Fibroblast of skin of abdomen (primary cell): ENCODE data around the gene SLC26A11.
A peak's percentile ranks its signal among the peaks of the same experiment; 100 is the strongest.
"Not testable (repeated sequence)": the region's sequence is repeated elsewhere in the genome, so short reads cannot be mapped to it uniquely, and the experiment has no call there.

ENCODE experiments used
- DNase-seq: peaks from one replicate; pipeline ENCODE4 v3.0.0-alpha.2; 2013

Gene SLC26A11

GRCh38 chr17:80244871-80245509 lies 24.8 kb downstream of the SLC26A11 start:
- no peak for DNase-seq

- no peak for DNase-seq
Observed at GRCh38 chr17:80245566-80246265, 25.5 kb downstream of the SLC26A11 start.

- DNase-seq: no peak
Observed at GRCh38 chr17:80246266-80246681, 26.0 kb downstream of the SLC26A11 start.

- DNase-seq: no peak
Observed at GRCh38 chr17:80246726-80247125, 26.5 kb downstream of the SLC26A11 start.

GRCh38 chr17:80247561-80247960 lies 27.3 kb downstream of the SLC26A11 start:
- DNase-seq: no peak

GRCh38 chr17:80248001-80248893 lies 28.0 kb downstream of the SLC26A11 start:
- DNase-seq: no peak

GRCh38 chr17:80248894-80249710 lies 28.9 kb downstream of the SLC26A11 start:
- no peak for DNase-seq

- no peak for DNase-seq
Observed at GRCh38 chr17:80251966-80252365, 31.7 kb downstream of the SLC26A11 start.

- peak; percentile 18 for DNase-seq
Observed at GRCh38 chr17:80252871-80253270, 32.6 kb downstream of the SLC26A11 start.

- no peak for DNase-seq
Observed at GRCh38 chr17:80253631-80254395, 33.6 kb downstream of the SLC26A11 start.

- DNase-seq: peak; percentile 91
Observed at GRCh38 chr17:80254396-80255251, 34.4 kb downstream of the SLC26A11 start.

- DNase-seq: no peak
Observed at GRCh38 chr17:80256034-80256350, 35.8 kb downstream of the SLC26A11 start.

GRCh38 chr17:80257716-80258213 lies 37.5 kb downstream of the SLC26A11 start:
- DNase-seq: no peak

GRCh38 chr17:80258296-80258695 lies 38.1 kb downstream of the SLC26A11 start:
- not testable (repeated sequence) for DNase-seq

GRCh38 chr17:80259457-80260068 lies 39.3 kb downstream of the SLC26A11 start:
- DNase-seq: no peak

- peak; percentile 75 for DNase-seq
Observed at GRCh38 chr17:80260069-80260535, 39.9 kb downstream of the SLC26A11 start.

GRCh38 chr17:80260791-80261158 lies 40.5 kb downstream of the SLC26A11 start, which contains the start of gene RNF213:
Gene RNF213 (plus strand): TSS chr17:80260852. CDS start chr17:80263682, 2,830 bp downstream.
- DNase-seq: peak; percentile 31

- DNase-seq: peak; percentile 58
Observed at GRCh38 chr17:80261159-80261894, 41.1 kb downstream of the SLC26A11 start.

GRCh38 chr17:80261895-80262279 lies 41.7 kb downstream of the SLC26A11 start:
- no peak for DNase-seq
